Gastroesophageal sphincter (tissue), 3 donors: ENCODE results near the gene IRX4.

Experiments
- CTCF ChIP-seq, 4 experiments: fragments of 200-600 bp in 2 of 4; fragments of 450-650 bp in 2 of 4; sonication (generic) in 1 of 4; IDR thresholded peaks; one replicate each; pipeline ENCODE4 v1.5.1; 2017 to 2019; ENCODE audit warnings: antibody characterized with exemption in 4 of 4, mild to moderate bottlenecking in 2 of 4, moderate library complexity in 2 of 4
- EP300 ChIP-seq: sonication (generic); formaldehyde crosslinking; IDR thresholded peaks from one replicate; pipeline ENCODE4 v1.6.1; 2017; ENCODE audit warnings: antibody characterized with exemption, mild to moderate bottlenecking
- POLR2A ChIP-seq, 2 donors: fragments of 450-650 bp; IDR thresholded peaks; one replicate each; pipeline ENCODE4 v1.6.1; 2017; ENCODE audit warnings: antibody characterized with exemption in 2 of 2, mild to moderate bottlenecking in 2 of 2, moderate library complexity in 1 of 2
- POLR2AphosphoS5 ChIP-seq: sonication (generic); formaldehyde crosslinking; IDR thresholded peaks from one replicate; pipeline ENCODE4 v1.6.1; 2017; ENCODE audit warnings: antibody characterized with exemption

- TF ChIP-seq POLR2A (IDR thresholded peaks at IDR 0.05) (no peak), CTCF (IDR thresholded peaks at IDR 0.05) (no peak), POLR2AphosphoS5 (no peak), EP300 (no peak)
These were observed 7.9 kb downstream of the IRX4 start for GRCh38 chr5:1874771-1875220.
